ENCODE data around the gene POLR3GL.

Gene POLR3GL

DNA sequence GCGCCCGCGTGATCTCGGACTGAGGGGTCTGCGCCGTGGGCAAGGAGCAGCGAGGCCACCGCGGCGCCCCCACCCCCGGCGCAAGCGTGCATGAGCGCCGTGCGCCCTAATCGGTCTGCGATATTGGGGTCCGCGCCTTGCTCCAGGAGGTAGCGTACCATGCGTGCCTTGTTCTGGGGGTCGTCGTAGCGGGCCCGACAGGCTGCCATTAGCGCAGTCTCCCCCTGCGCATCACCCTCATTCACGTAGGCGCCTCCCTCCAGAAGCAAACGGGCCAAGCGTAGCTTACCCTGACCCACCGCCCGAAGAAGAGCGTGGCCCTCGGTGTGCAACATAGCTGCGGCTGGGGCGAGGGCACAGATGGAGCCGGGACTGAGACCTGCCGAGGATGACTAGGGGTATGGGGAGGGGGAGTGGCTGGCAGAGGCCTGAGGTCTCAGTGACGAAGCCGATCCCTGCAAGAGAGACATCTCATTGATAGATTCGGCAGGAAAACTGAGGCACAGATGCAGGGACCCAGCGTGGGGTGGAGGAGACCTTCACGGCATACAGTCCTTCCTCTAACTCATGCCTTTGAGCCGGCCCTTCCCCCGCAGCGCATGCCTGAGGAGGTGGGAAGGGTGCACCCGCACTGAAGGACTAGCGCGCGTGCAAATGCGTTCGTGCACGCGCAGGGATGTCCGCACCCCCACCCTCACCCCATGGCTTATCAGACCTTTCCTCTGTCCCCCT is 2.9 kb upstream of the POLR3GL start:
- no peak for DNase-seq (ENCODE audit: low read depth)
- TF ChIP-seq, protein P1, sequence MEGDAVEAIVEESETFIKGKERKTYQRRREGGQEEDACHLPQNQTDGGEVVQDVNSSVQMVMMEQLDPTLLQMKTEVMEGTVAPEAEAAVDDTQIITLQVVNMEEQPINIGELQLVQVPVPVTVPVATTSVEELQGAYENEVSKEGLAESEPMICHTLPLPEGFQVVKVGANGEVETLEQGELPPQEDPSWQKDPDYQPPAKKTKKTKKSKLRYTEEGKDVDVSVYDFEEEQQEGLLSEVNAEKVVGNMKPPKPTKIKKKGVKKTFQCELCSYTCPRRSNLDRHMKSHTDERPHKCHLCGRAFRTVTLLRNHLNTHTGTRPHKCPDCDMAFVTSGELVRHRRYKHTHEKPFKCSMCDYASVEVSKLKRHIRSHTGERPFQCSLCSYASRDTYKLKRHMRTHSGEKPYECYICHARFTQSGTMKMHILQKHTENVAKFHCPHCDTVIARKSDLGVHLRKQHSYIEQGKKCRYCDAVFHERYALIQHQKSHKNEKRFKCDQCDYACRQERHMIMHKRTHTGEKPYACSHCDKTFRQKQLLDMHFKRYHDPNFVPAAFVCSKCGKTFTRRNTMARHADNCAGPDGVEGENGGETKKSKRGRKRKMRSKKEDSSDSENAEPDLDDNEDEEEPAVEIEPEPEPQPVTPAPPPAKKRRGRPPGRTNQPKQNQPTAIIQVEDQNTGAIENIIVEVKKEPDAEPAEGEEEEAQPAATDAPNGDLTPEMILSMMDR (conservative IDR thresholded peaks at IDR 0.05; ENCODE audit: low read length), result no peak
- H3K4me3 ChIP-seq (ENCODE audit: low read length), result peak overlapping the region; percentile 73

DNA sequence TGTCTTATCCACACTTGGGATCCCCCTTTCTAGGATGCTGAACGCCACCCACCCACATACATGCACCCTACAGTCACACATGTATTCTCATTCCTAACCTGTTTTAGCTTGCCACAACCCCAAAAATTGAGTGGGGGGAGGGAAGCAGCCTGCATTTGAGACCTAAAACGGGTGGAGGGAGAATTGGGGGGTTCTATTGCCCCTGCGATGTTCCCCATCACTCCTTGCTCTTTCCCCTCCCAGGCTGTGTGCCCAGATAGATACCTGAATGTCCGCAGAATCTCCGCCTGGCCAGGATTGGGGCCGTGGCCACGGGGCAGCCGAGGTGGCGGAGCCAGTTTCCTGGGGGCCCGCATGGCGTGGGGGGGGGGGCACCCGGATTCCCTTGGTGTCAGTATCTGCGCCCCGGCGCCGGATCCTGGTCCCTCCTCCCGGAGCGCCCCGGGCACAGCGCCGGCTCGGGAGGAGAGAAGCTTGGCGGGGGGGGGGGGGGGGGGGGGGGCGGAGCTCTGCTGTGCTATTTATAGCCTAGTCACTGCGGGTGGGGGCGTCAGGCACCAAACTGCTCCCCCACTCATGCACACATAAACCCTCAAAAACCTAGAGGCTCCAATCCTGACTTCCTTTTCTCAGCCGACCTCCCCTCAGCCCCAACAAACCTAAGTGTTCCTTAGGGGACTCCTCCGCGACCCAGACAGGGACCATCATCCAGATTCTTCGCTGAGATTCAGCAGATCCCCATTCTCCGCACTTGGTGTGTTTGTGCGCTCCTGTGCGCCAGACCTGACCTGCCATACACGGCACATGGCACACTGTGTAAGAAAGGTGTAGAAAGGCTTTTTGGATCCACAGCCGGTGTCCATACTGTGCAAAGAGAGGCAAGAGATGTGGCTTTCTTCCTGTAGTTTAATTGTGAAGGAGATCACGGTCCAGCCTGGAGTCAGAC is 2.1 kb upstream of the POLR3GL start:
- H3K4me3 ChIP-seq (ENCODE audit: low read length), result peak overlapping the region; percentile 73
- TF ChIP-seq, protein P1 (conservative IDR thresholded peaks at IDR 0.05; ENCODE audit: low read length), result no peak
- no peak for DNase-seq (ENCODE audit: low read depth)

DNA sequence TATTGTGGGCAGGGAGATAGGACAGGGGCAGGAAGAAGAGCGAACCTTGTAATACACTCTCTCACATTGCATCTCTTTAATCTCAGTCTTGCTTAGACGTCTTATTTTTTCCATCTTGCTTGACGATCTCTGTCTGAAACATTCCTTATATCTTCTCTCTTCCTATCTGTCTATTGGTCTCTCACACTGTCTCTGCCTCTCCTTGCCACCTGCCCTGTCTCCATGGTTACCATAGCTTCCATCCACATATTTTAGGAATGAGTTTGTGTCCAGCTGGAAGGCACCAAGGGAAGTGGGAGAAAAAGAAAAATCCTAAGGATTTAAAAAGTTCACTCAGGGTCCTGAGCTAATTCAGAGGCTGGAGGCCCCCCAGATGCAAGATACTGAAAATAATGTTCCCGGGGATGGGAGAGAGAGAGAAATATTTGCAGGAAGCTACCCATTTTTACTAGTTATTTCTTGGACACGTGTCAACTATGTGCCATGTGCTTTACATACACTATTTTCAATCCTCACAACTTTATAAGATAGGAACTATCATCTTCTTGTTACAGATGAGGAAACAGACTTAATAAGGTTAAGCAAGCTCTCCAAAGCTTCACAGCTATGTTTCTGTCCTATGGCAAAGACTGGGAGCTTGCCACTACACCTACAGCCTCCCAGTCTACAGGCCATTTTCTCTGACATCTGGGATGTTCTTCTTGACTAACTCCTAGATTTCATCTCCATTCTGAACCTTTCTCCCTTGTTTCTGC is 1.0 kb upstream of the POLR3GL start:
- peak; percentile 71 for DNase-seq (ENCODE audit: low read depth)
- TF ChIP-seq, protein P1 (conservative IDR thresholded peaks at IDR 0.05; ENCODE audit: low read length), result no peak
- peak overlapping the region; percentile 81 for H3K4me3 ChIP-seq (ENCODE audit: low read length)

DNA sequence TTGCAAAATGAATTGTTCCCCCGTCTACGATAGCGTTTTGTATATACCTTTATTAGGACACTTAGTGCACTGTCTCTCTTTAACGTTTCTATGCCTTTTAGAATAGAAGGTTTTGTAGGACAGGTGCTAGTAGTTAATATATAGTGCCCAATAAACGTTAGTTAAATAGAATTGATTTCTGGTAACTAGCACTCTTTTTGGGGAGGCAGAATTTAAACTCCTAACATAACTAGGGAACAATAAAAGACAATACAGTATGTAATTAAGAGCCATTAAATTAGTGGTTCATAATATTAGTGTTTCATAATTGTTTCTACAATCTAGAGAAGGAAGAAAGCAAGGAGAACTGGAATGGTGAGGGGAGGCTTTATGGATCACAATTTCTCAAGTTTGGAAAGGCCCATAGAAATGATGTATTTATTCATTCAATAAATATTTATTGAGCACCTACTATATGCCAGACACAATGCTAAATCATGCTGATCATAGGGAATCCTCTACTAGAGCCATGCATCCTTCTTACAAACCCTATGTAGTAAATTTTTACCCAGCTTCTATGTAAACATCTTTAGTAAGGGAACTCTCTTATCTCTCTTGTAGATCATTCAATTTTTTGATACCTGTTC is 742 bp downstream of the POLR3GL start:
- no peak for DNase-seq (ENCODE audit: low read depth)
- H3K4me3 ChIP-seq (ENCODE audit: low read length), result peak overlapping the region; percentile 81
- TF ChIP-seq, protein P1 (conservative IDR thresholded peaks at IDR 0.05; ENCODE audit: low read length), result no peak

DNA sequence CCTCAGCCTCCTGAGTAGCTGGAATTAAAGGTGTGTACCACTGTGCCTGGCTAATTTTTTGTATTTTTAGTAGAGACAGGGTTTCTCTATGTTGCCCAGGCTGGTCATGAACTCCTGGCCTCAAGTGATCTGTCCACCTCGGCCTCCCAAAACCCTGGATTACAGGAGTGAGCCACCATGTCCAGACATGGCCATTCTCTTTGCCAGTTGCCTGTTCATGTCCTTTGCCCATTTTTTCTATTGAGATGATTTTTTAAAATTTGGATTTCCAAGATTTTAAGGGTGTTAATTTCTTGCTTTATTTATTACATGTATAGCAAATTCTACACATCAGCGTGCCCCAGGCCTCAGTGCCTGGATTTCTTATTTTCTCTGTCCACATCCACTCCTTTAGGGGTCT is 2.8 kb downstream of the POLR3GL start:
- H3K4me3 ChIP-seq (ENCODE audit: low read length), result no peak overlapping the region
- DNase-seq (ENCODE audit: low read depth), result no peak
- TF ChIP-seq, protein P1 (conservative IDR thresholded peaks at IDR 0.05; ENCODE audit: low read length), result no peak

DNA sequence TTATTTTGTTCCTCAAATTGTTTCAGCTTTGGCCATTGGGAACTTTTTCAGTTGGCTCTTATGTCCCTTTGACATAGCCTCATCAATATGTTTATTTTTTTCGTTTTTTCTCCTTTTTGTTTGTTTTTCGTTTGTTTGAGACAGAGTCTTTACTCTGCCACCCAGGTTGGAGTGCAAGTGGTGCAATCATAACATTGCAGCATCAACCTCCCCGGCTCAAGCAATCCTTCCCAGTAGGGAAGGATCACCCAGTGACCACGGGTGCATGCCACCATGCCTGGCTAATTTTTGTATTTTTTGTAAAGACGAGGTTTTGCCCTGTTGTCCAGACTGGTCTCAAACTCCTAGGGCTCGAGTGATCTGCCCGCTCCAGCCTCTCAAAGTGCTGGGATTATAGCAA is 8.1 kb downstream of the POLR3GL start:
- no peak for DNase-seq (ENCODE audit: low read depth)
- TF ChIP-seq, protein P1 (conservative IDR thresholded peaks at IDR 0.05; ENCODE audit: low read length), result no peak
- no peak overlapping the region for H3K4me3 ChIP-seq (ENCODE audit: low read length)
